HepG2 (cell line): ENCODE measurements around the gene PDGFB. TPM values are rescaled to one million over a fixed set of nuclear protein-coding genes. Genes with fewer than 3 reads are reported as not detected.

ENCODE experiments used
- CBX5 ChIP-seq: sonication (generic); formaldehyde crosslinking; IDR thresholded peaks from 2 replicates; pipeline ENCODE4 v1.4.0; 2020; ENCODE audit warnings: missing genetic modification reagents, borderline replicate concordance
- CTCF ChIP-seq: sonication (generic); formaldehyde crosslinking; IDR thresholded peaks from 2 replicates; pipeline ENCODE4 v1.5.0; 2020; ENCODE audit warnings: mild to moderate bottlenecking, missing genetic modification reagents, moderate library complexity
- FOXK1 ChIP-seq: sonication (generic); formaldehyde crosslinking; IDR thresholded peaks from 2 replicates; pipeline ENCODE4 v1.4.0; 2020; ENCODE audit warnings: low read depth, missing genetic modification reagents, borderline replicate concordance
- HNRNPL ChIP-seq: fragments of 200-400 bp; formaldehyde crosslinking; IDR thresholded peaks from 2 replicates; pipeline ENCODE4 v1.6.1; 2017; ENCODE audit warnings: mild to moderate bottlenecking, low read depth, low read length
- PCBP2 ChIP-seq: fragments of 200-400 bp; formaldehyde crosslinking; optimal IDR thresholded peaks from 2 replicates; pipeline ENCODE3; 2018; ENCODE audit warnings: low read length, low read depth; ENCODE audit not compliant: poor library complexity, severe bottlenecking
- SIN3A ChIP-seq: IDR thresholded peaks from 2 replicates; pipeline ENCODE4 v1.6.1; 2011; ENCODE audit warnings: low read depth, mild to moderate bottlenecking, control low read depth, low read length, borderline replicate concordance
- STAG1 ChIP-seq: sonication (generic); formaldehyde crosslinking; IDR thresholded peaks from 2 replicates; pipeline ENCODE4 v1.4.0; 2020; ENCODE audit warnings: missing genetic modification reagents
- XRCC5 ChIP-seq: fragments of 200-400 bp; formaldehyde crosslinking; optimal IDR thresholded peaks from 2 replicates; pipeline ENCODE3; 2017; ENCODE audit warnings: mild to moderate bottlenecking, low read length
- ZFP36L1 ChIP-seq: sonication (generic); formaldehyde crosslinking; IDR thresholded peaks from 2 replicates; pipeline ENCODE4 v1.8.0; 2022; ENCODE audit warnings: mild to moderate bottlenecking, missing genetic modification reagents, moderate library complexity
- ZNF263 ChIP-seq: sonication (generic); formaldehyde crosslinking; IDR thresholded peaks from 2 replicates; pipeline ENCODE4 v1.4.0; 2020; ENCODE audit warnings: missing genetic modification reagents
- polyA plus RNA-seq, 8 experiments: library from polyadenylated mRNA; depleted of rRNA in 3 of 8; stranded (reverse) in 7 of 8; unstranded in 1 of 8; fragments of >200 nt; fragmentation: Illumina TruSeq in 4 of 8; extraction: Trizol in 4 of 8; gene quantifications; 2 replicates each; pipeline versions ENCODE4 v1.2.1 to v1.2.3, GENCODE V29; 2011 to 2016; ENCODE audit warnings: low read depth in 4 of 8, missing spikeins in 1 of 8, mixed read lengths in 1 of 8; ENCODE audit not compliant: insufficient read depth in 1 of 8
- total RNA-seq, 5 experiments: library from RNA; depleted of rRNA; stranded (reverse); fragments of >200 nt; fragmentation: Illumina TruSeq; extraction: Trizol; gene quantifications; 2 replicates each; pipeline ENCODE4 v1.2.3, GENCODE V29; 2016; ENCODE audit warnings: low read depth in 1 of 5
- TF ChIP-seq, protein P1 (sequence below): sonication (generic); formaldehyde crosslinking; IDR thresholded peaks from 2 replicates; pipeline ENCODE4 v1.9.0; 2022; ENCODE audit warnings: low read depth, missing genetic modification reagents
- TF ChIP-seq, protein P2 (sequence below): sonication (generic); IDR thresholded peaks from 2 replicates; pipeline ENCODE4 v1.6.1; 2016; ENCODE audit warnings: low read depth, borderline replicate concordance

The PDGFB gene
- total and polyA plus RNA-seq, 2 of the 13 experiments (the other 11 are each of a cell fraction or from before 2014, with no cell fraction given): 1.4 to 10.1 TPM

DNA sequence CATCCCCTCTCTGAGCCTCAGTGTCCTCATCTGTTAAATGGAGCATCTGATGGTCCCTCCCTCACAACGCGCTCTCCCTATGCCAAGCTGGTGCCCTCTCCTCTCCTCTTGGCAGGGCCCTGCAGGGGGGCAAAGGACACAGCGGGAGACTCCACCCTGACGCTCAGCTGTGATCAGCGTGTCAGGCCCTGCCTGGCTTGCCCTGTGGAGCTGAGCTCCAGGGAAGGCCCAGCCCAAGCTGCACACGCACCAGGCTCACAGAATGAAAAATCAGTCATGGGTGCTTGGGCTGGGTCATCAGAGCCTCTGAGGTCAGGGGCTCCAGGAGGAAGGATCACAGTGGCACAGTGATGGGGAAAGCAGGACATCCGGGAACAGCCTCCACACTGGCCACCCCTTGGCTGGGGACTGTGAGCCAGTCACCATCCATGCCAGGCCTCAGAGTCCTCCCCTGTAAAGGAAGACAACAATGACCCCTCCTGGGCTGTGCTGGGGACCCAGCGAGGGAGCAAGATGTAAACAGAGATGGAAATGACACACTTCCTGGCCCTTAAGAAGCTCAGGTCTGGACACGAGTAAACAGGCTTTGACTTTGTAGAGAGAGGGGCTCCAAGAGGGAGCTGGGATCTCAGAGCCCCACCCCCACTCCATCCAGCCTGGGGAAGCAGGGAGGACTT lies 38.0 kb upstream of the PDGFB start (continued):
- TF ChIP-seq FOXK1 (CRISPR knock-in tag) (peak; percentile 39; the same call in 1 of the 2 replicates), ZFP36L1 (CRISPR knock-in tag) (no peak), XRCC5 (no peak), STAG1 (CRISPR knock-in tag) (0 out of 2 replicates have a peak, but pooled peaks have one; percentile 23), HNRNPL (peak; percentile 65; the same call in 1 of the 2 replicates), SIN3A (0 out of 2 replicates have a peak, but pooled peaks have one; percentile 38), CTCF (CRISPR knock-in tag) (peak; percentile 43), ZNF263 (peak; percentile 76), CBX5 (CRISPR knock-in tag) (peak; percentile 17; the same call in 1 of the 2 replicates), PCBP2 (no peak)
- TF ChIP-seq, protein P1, sequence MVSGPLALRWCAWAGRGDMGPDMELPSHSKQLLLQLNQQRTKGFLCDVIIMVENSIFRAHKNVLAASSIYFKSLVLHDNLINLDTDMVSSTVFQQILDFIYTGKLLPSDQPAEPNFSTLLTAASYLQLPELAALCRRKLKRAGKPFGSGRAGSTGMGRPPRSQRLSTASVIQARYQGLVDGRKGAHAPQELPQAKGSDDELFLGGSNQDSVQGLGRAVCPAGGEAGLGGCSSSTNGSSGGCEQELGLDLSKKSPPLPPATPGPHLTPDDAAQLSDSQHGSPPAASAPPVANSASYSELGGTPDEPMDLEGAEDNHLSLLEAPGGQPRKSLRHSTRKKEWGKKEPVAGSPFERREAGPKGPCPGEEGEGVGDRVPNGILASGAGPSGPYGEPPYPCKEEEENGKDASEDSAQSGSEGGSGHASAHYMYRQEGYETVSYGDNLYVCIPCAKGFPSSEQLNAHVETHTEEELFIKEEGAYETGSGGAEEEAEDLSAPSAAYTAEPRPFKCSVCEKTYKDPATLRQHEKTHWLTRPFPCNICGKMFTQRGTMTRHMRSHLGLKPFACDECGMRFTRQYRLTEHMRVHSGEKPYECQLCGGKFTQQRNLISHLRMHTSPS: 0 out of 2 replicates have a peak, but pooled peaks have one; percentile 31
- TF ChIP-seq, protein P2, sequence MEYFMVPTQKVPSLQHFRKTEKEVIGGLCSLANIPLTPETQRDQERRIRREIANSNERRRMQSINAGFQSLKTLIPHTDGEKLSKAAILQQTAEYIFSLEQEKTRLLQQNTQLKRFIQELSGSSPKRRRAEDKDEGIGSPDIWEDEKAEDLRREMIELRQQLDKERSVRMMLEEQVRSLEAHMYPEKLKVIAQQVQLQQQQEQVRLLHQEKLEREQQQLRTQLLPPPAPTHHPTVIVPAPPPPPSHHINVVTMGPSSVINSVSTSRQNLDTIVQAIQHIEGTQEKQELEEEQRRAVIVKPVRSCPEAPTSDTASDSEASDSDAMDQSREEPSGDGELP: peak; percentile 36; the same call in 1 of the 2 replicates
